OCI-LY7 (cell line): ENCODE results near the gene TC2N. TPM values are rescaled to one million over a fixed set of nuclear protein-coding genes. Genes with fewer than 3 reads are reported as not detected.
"Not testable (repeated sequence)": the region's sequence is repeated elsewhere in the genome, so short reads cannot be mapped to it uniquely, and the experiment has no call there.

Source experiments
- BruUV-seq: library from RNA; stranded (reverse); fragments of 400-500 nt; replicated peaks from 2 replicates; lab custom pipeline; 2021; lab: Mats Ljungman, UMichigan
- CTCF ChIA-PET: fragments of 300-600 bp; sonication (Branson Sonifier 250); formaldehyde crosslinking; loops from one replicate; lab custom pipeline; 2022; ENCODE audit warnings: antibody characterized with exemption; ENCODE audit not compliant: unreplicated experiment; lab: Charles Lee
- POLR2A ChIA-PET: fragments of 300-600 bp; sonication (Branson Sonifier 250); formaldehyde crosslinking; loops from one replicate; lab custom pipeline; 2022; ENCODE audit warnings: antibody characterized with exemption; lab: Charles Lee
- DNase-seq: peaks from one replicate; pipeline ENCODE4 v3.0.0-alpha.2; 2015; ENCODE audit warnings: low spot score
- H2AFZ ChIP-seq: fragments of 200-600 bp; sonication (generic), shearing (Covaris generic); 2 replicates; pipeline ENCODE4 v1.6.1; 2014; ENCODE audit warnings: mild to moderate bottlenecking, antibody characterized with exemption, low read length, moderate library complexity
- H3K27ac ChIP-seq: fragments of 200-600 bp; sonication (generic); 2 replicates; pipeline ENCODE4 v1.5.1; 2014; ENCODE audit warnings: mixed run types, low read depth, mild to moderate bottlenecking, moderate library complexity, low read length, inconsistent platforms; ENCODE audit not compliant: poor library complexity, severe bottlenecking
- H3K36me3 ChIP-seq: fragments of 200-600 bp; sonication (generic); 2 replicates; pipeline ENCODE4 v1.6.1; 2014; ENCODE audit warnings: mild to moderate bottlenecking, antibody characterized with exemption, low read length, moderate library complexity, mixed read lengths; ENCODE audit not compliant: insufficient read depth
- H3K4me1 ChIP-seq: fragments of 200-600 bp; sonication (generic); 2 replicates; pipeline ENCODE4 v1.5.1; 2014; ENCODE audit warnings: mild to moderate bottlenecking, low read length; ENCODE audit not compliant: insufficient read depth, poor library complexity, severe bottlenecking
- H3K4me2 ChIP-seq: fragments of 200-600 bp; sonication (generic); 2 replicates; pipeline ENCODE4 v1.6.1; 2014; ENCODE audit warnings: mild to moderate bottlenecking, low read length
- H3K4me3 ChIP-seq: fragments of 200-600 bp; sonication (generic); 2 replicates; pipeline ENCODE4 v1.5.1; 2014; ENCODE audit warnings: mild to moderate bottlenecking, low read depth, low read length; ENCODE audit not compliant: poor library complexity, severe bottlenecking
- H3K79me2 ChIP-seq: fragments of 200-600 bp; sonication (generic); 2 replicates; pipeline ENCODE4 v1.6.1; 2016; ENCODE audit warnings: low read depth, mild to moderate bottlenecking, low read length, moderate library complexity, mixed read lengths; ENCODE audit not compliant: insufficient read depth
- H3K9me2 ChIP-seq: fragments of 200-600 bp; sonication (generic); 2 replicates; pipeline ENCODE4 v1.6.1; 2016; ENCODE audit warnings: mild to moderate bottlenecking, low read length, mixed read lengths; ENCODE audit not compliant: insufficient read depth
- H3K9me3 ChIP-seq: fragments of 200-600 bp; sonication (generic); 2 replicates; pipeline ENCODE4 v1.6.1; 2014; ENCODE audit warnings: mild to moderate bottlenecking, mixed run types, low read length, mixed read lengths
- H4K20me1 ChIP-seq: fragments of 200-600 bp; sonication (generic); 2 replicates; pipeline ENCODE4 v1.6.1; 2014; ENCODE audit warnings: mild to moderate bottlenecking, antibody characterized with exemption, low read length, moderate library complexity, mixed read lengths; ENCODE audit not compliant: insufficient read depth
- EZH2phosphoT487 ChIP-seq: fragments of 200-600 bp; sonication (generic); IDR thresholded peaks from 2 replicates; pipeline ENCODE4 v1.6.1; 2018; ENCODE audit warnings: low read depth, borderline replicate concordance, mild to moderate bottlenecking, mixed run types, antibody characterized with exemption, low read length, moderate library complexity, mixed read lengths
- intact Hi-C: fragments of 100-400 bp; cut with micrococcal nuclease; formaldehyde crosslinking; loops from one replicate; pipeline ENCODE4 v1.10.0; 2022; ENCODE audit not compliant: unreplicated experiment
- total RNA-seq, 2 experiments: library from RNA; depleted of rRNA in 1 of 2; stranded (reverse); fragments of >200 nt in 1 of 2; shearing (Covaris generic) in 1 of 2; gene quantifications; 2 replicates each; pipeline ENCODE4 v1.2.3, GENCODE V29; 2014 to 2022
- TF ChIP-seq, protein P1 (sequence below): fragments of 200-600 bp; sonication (generic); conservative IDR thresholded peaks from 2 replicates; pipeline ENCODE4 v1.5.1; 2014; ENCODE audit warnings: mild to moderate bottlenecking, antibody characterized with exemption, low read length, moderate library complexity, mixed read lengths

TC2N gene
- total RNA-seq, 2 experiments from 2014 or later = 0.57 TPM; not detected in 1

DNA sequence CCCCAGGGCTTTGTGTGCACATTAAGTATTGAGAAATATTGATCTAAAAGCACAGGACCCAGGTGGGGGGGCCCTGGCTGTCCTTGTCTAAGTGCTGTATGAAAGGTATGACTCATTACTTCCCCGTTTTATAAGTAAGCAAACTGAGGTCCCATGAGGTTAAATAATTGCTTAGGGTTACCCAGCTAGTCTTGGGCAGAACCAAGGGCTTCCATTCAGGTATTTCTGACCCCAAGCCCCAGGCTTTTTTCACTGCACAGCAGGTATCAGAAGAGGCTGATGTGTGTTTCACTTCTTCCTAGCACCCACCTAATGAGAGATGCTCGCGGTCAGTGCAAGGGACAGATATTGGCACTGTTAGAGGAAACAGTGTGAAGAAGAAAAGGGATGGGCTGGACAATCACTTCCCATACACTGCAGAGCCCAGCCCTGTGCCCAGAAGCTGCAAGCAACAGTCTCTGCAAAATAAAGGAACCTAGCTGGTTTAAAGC lies 4.7 kb upstream of the TC2N start:
- intact Hi-C loops = no loop called here
- CTCF ChIA-PET = no interaction called here
- Histone ChIP-seq H3K79me2 (no peaks in the 10 kb centered on the region), H3K27ac (peak overlapping the region; percentile 80), H3K36me3 (no peaks in the 10 kb centered on the region), H3K4me1 (peaks cover 46% of the 10 kb centered on the region), H3K9me3 (no peaks in the 10 kb centered on the region), H4K20me1 (no peaks in the 10 kb centered on the region), H3K4me2 (peak overlapping the region; percentile 69), H3K9me2 (no peaks in the 10 kb centered on the region), H3K4me3 (peak overlapping the region; percentile 20), H2AFZ (peak overlapping the region; percentile 36)
- no TSS peak for BruUV-seq
- peak; percentile 13 for DNase-seq
- no peak for TF ChIP-seq EZH2phosphoT487
- TF ChIP-seq, protein P1, sequence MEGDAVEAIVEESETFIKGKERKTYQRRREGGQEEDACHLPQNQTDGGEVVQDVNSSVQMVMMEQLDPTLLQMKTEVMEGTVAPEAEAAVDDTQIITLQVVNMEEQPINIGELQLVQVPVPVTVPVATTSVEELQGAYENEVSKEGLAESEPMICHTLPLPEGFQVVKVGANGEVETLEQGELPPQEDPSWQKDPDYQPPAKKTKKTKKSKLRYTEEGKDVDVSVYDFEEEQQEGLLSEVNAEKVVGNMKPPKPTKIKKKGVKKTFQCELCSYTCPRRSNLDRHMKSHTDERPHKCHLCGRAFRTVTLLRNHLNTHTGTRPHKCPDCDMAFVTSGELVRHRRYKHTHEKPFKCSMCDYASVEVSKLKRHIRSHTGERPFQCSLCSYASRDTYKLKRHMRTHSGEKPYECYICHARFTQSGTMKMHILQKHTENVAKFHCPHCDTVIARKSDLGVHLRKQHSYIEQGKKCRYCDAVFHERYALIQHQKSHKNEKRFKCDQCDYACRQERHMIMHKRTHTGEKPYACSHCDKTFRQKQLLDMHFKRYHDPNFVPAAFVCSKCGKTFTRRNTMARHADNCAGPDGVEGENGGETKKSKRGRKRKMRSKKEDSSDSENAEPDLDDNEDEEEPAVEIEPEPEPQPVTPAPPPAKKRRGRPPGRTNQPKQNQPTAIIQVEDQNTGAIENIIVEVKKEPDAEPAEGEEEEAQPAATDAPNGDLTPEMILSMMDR = no peak
- POLR2A ChIA-PET = interaction anchor here (0.6 to 2.9 kb wide), 3 partner anchors 8 to 827 kb away, joined by 3 to 26 read pairs (median 3); no protein-coding TSS in a partner anchor

GRCh38 chr14:91871401-91871800 lies 4.1 kb upstream of the TC2N start:
- H4K20me1 ChIP-seq, H3K4me3 ChIP-seq, CTCF ChIA-PET, DNase-seq, H3K27ac ChIP-seq, BruUV-seq, H2AFZ ChIP-seq, intact Hi-C loops, H3K9me3 ChIP-seq, H3K36me3 ChIP-seq, H3K9me2 ChIP-seq, H3K79me2 ChIP-seq, H3K4me2 ChIP-seq: not testable (repeated sequence)
- peaks cover 47% of the 10 kb centered on the region for H3K4me1 ChIP-seq
- POLR2A ChIA-PET = interaction anchor here (0.6 kb wide), 2 partner anchors 11 to 828 kb away, joined by 3 read pairs; no protein-coding TSS in a partner anchor

GRCh38 chr14:91870890-91871289 lies 3.6 kb upstream of the TC2N start:
- Histone ChIP-seq H3K9me2 (no peaks in the 10 kb centered on the region), H2AFZ (no peak overlapping the region), H4K20me1 (no peaks in the 10 kb centered on the region), H3K36me3 (no peaks in the 10 kb centered on the region), H3K4me1 (peaks cover 47% of the 10 kb centered on the region), H3K27ac (no peak overlapping the region), H3K4me3 (no peak overlapping the region), H3K9me3 (no peaks in the 10 kb centered on the region), H3K79me2 (no peaks in the 10 kb centered on the region), H3K4me2 (no peak overlapping the region)
- BruUV-seq = no TSS peak
- POLR2A ChIA-PET = no interaction called here
- CTCF ChIA-PET = no interaction called here
- DNase-seq = no peak
- intact Hi-C loops = no loop called here
- no peak for TF ChIP-seq EZH2phosphoT487
- TF ChIP-seq, protein P1 = no peak
